ENCODE results near the gene MOSMO. TPM values are rescaled to one million over a fixed set of nuclear protein-coding genes. Genes with fewer than 3 reads are reported as not detected.

MOSMO gene
- total and polyA plus RNA-seq, 2 of the 13 experiments (the other 11 are each of a cell fraction or from before 2014, with no cell fraction given) = 26.7 to 32.6 TPM

DNA sequence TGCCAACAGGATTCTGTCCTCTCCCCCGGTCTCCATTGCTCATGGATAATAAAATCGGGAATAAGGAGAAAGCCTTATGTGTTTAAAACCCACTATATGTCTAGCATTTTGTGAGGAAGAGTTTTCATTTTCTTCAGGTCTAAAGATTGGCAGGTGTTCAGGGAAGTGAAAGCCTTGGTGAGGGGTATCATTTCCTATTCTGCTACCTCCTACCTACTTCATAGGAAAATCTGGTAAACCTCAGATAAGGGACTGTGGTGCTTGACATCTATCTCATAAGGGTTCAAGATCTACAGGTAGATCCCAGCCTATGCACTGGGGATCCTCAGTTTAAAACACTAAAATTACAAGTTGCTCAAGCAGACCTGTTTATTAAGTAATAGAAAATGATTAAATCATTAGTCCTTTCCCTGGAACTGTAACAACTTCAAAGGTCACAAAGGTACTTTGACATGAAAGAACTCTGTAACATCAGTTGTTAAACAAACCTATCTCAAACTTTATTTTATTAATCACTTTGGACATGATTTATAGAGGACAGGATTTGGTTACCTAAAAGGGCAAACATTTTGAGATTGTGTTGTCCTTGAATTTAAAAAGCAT is 6.5 kb downstream of the MOSMO start:
- H4K20me1 ChIP-seq (ENCODE audit: insufficient read depth, low read length) = 0 out of 2 replicates have a peak, but pooled peaks cover 6% of the 10 kb centered on the region
- H3K4me2 ChIP-seq (ENCODE audit: low read depth, low read length) = no peak overlapping the region
- H2AFZ ChIP-seq (ENCODE audit: low read length) = no peak overlapping the region
- H3K27me3 ChIP-seq (ENCODE audit: control insufficient read depth in 1 of 2, insufficient read depth in 2 of 2, low read length in 2 of 2) = no peaks in the 10 kb centered on the region
- H3K4me3 ChIP-seq (replicated peaks in 1 of 3; ENCODE audit: insufficient read depth in 1 of 3, low read depth in 2 of 3, low read length in 3 of 3) = no peak overlapping the region
- FAIRE-seq (no peak), ATAC-seq (no peak), DNase-seq (ENCODE audit: low spot score) (no peak)
- no TSS peak for BruUV-seq (replicated peaks)
- peaks cover 61% of the 10 kb centered on the region for H3K4me1 ChIP-seq (ENCODE audit: insufficient read depth, low read length)
- CTCF ChIA-PET (ENCODE audit: low intra/inter-chr PET ratio, low total read pairs) = no interaction called here
- H3K36me3 ChIP-seq (replicated peaks in 1 of 2; ENCODE audit: control insufficient read depth in 1 of 2, insufficient read depth in 2 of 2, low read length in 2 of 2) = no peaks in the 10 kb centered on the region
- H3K27ac ChIP-seq (ENCODE audit: extremely low read length, insufficient read depth, low read length) = no peak overlapping the region
- in situ Hi-C loops (cut with HindIII; ENCODE audit: extremely low pct_ligation_motif_present, low pct_unique_long_range_greater_than_20kb) (no loop called here), intact Hi-C loops (cut with micrococcal nuclease; ENCODE audit: unreplicated experiment) (no loop called here)
- POLR2A ChIA-PET = no interaction called here
- H3K9me3 ChIP-seq (ENCODE audit: low read length) = no peaks in the 10 kb centered on the region
- WGBS (ENCODE audit: low lambda C conversion rate) = 86% methylated on average over 2 of the region's 2 CpGs
- peaks cover 94% of the 10 kb centered on the region for H3K79me2 ChIP-seq (ENCODE audit: insufficient read depth, low read length)
- no peak overlapping the region for H3K9ac ChIP-seq (ENCODE audit: insufficient read depth, low read depth, low read length)
- TF ChIP-seq POLR2AphosphoS2 (IDR thresholded peaks at IDR 0.05; ENCODE audit: low read depth, low read length) (no peak), CEBPG (CRISPR knock-in tag; IDR thresholded peaks at IDR 0.05) (peak; percentile 4; the same call in 1 of the 2 replicates), CEBPB (IDR thresholded peaks at IDR 0.05; ENCODE audit: borderline replicate concordance, low read depth, low read length) (peak; percentile 64; the same call in 1 of the 2 replicates)
- TF ChIP-seq, protein P1, sequence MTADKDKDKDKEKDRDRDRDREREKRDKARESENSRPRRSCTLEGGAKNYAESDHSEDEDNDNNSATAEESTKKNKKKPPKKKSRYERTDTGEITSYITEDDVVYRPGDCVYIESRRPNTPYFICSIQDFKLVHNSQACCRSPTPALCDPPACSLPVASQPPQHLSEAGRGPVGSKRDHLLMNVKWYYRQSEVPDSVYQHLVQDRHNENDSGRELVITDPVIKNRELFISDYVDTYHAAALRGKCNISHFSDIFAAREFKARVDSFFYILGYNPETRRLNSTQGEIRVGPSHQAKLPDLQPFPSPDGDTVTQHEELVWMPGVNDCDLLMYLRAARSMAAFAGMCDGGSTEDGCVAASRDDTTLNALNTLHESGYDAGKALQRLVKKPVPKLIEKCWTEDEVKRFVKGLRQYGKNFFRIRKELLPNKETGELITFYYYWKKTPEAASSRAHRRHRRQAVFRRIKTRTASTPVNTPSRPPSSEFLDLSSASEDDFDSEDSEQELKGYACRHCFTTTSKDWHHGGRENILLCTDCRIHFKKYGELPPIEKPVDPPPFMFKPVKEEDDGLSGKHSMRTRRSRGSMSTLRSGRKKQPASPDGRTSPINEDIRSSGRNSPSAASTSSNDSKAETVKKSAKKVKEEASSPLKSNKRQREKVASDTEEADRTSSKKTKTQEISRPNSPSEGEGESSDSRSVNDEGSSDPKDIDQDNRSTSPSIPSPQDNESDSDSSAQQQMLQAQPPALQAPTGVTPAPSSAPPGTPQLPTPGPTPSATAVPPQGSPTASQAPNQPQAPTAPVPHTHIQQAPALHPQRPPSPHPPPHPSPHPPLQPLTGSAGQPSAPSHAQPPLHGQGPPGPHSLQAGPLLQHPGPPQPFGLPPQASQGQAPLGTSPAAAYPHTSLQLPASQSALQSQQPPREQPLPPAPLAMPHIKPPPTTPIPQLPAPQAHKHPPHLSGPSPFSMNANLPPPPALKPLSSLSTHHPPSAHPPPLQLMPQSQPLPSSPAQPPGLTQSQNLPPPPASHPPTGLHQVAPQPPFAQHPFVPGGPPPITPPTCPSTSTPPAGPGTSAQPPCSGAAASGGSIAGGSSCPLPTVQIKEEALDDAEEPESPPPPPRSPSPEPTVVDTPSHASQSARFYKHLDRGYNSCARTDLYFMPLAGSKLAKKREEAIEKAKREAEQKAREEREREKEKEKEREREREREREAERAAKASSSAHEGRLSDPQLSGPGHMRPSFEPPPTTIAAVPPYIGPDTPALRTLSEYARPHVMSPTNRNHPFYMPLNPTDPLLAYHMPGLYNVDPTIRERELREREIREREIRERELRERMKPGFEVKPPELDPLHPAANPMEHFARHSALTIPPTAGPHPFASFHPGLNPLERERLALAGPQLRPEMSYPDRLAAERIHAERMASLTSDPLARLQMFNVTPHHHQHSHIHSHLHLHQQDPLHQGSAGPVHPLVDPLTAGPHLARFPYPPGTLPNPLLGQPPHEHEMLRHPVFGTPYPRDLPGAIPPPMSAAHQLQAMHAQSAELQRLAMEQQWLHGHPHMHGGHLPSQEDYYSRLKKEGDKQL (CRISPR knock-in tag; IDR thresholded peaks at IDR 0.05; ENCODE audit: low read depth) = no peak

Data from HepG2 (cell line).